HG03159 (cell line): ENCODE results near the gene ANKS1B.

Source experiments
- ATAC-seq: cut with Tn5 transposase; IDR thresholded peaks from one replicate; pipeline ENCODE4 v1.9.1; 2021; ENCODE audit warnings: mild to moderate bottlenecking, moderate library complexity; ENCODE audit not compliant: unreplicated experiment

ANKS1B gene

DNA sequence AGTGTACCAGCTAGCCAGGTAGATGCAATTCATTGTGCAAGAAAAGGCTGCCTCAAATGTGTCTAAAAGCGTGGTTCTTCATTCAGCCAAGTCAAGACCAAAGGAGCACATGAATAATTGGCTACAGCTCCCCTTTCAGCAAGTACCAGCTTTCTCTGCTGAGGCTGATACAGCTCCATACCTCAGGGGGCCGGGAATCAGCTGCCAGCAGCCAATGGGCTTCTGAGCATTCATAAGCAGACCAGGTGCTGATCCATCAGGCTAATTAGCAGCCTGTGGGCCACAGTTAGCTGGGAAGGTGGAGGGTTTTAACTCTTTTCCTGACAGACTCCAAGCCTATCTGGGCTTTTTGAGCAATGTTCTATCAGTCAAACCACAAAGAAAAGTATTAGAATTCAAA lies 1075.0 kb downstream of the ANKS1B start:
- no peak for ATAC-seq

GRCh38 chr12:98908866-98909265 lies 1075.9 kb downstream of the ANKS1B start:
- ATAC-seq, result no peak

DNA sequence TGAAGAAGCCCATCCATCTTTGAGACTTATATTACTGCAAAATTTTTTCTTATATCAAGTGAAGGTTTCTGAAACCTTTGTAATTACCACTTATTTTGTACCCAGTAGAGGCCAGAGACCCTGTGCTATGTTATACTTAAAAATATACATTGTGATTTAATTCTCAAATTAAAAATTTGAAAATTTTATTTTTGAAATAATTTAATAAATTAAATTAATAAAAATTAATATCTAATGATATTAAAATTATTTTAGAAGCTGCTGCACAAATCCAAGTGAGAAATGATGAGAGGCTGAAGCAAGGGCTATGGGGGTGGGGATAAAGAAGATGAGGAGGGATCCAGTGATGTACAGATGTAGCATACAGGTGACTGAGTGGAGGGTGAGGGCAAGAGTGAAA lies 1080.9 kb downstream of the ANKS1B start:
- ATAC-seq, result no peak

DNA sequence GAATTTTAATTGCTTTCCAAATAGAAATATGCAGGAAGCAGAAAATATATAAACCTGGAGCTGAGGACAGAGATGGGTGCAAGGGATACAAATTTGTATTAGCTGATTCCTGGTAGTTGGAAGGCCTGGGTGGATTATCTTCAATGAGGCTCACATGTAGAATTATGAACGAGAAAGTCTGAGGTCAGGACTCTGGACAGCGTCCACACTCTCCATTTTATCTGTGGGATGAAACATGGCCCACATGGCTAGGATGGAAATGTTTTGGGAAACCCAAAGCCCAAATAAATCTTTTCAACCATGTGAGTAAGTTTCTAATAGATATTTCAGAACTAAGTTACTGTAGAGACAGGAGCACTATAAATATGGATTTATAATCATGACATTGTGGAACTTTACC lies 1083.5 kb downstream of the ANKS1B start:
- ATAC-seq, result no peak

DNA sequence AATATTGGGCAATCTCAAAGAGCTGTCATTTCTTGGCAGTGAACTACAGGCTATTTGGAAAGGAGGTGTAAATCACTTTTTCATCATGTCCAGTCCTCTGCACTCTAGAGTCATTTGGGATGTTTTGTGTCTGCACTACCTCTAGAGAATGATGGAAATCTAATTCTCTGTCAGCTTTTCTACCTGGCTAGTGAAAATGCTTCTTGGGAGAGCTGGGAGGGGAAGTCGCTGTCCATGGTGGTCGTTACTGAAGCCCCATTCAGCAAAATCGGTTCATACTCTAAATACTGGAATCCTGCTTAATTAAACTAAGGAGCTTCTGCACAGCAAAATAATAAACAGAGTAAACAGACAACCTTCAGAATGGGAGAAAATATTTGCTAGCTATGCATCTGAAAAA lies 1087.8 kb downstream of the ANKS1B start:
- no peak for ATAC-seq

DNA sequence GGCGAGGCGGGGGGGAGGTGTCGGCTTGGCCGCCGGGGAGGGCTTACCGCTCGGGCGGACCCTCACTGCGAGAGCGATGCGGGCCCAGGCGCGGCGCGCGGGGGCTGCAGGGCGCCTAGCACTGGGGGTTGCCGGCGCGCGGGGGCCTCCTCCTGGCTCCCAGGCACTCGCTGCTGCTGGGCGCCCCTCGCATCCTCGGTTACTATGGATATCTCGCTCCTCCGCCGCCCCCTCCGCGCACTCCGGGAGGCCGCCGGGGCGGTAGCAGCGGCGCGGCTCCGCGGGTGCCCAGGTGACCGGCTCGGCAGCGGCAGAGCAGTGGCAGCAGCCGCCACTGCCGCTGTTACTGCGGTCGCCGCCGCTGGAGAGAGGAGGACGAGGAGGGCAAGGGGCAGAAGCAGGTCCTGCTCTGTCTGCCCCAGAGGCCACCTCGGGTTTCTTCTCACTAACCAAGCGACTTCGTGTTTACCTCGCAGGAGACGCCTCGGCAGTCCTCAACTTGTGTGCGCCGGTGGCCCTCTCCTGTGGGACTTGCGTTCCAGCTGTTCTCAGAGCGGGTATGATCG lies 1089.6 kb downstream of the ANKS1B start:
- ATAC-seq, result no peak

GRCh38 chr12:98894412-98895085 lies 1090.2 kb downstream of the ANKS1B start:
- ATAC-seq, result no peak

DNA sequence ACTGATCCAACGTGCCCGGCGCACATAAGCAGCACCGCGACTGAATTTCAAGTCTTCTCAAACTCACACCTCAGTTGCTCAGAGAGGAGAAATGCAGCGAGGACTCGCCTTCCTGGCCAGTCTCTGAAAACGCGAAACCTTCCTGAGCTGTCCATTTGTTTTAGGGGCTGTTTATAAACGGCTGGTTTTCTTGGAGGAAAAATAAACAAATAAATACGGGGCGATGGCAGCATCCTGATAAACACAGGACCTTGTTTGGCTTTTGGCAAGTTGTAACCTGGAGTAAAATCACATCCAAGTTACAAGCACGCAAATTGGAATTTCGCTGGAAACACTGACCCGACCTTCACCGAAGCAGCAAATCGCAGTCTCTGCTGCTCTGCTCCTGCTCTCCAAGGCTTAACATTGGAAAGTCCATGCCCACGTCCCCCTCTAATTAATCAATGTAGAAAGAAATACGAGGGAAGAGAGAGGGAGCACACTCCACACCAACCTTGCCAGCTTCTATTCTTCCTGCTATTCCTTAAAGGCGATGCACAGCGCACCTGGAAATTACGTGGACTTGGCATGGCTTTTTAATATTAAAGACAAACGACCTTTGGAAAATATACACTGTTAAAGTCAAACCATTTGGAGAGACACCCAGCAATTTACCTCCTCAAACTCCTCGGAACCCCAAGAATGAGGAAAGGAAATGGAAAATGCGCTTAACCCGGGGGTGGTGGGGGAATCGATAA lies 1090.9 kb downstream of the ANKS1B start:
- ATAC-seq, result no peak

- no peak for ATAC-seq
Measured at GRCh38 chr12:98893126-98893674, 1091.5 kb downstream of the ANKS1B start.

DNA sequence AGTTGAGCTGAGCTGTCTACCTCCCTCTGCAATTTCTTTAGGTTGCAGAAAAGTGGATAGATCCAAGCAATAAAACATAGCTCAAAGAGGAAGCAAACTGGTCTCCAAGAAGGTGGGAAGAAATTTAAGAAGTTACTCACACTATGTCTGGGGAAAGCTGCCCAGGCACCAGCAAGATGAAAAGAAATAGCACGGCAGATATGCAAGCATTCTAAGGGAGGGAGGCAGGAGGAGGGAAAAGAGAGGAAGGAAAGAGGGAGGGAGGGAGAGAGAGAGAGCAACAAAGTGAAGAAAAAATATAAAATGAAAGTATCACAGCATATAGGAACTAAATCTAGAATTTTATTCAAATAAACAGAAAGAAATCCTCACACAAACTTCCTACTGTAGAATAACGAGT lies 1099.0 kb downstream of the ANKS1B start:
- ATAC-seq, result no peak

- no peak for ATAC-seq
Measured at GRCh38 chr12:98883231-98883630, 1101.5 kb downstream of the ANKS1B start.

GRCh38 chr12:98882526-98882925 lies 1102.2 kb downstream of the ANKS1B start:
- ATAC-seq, result no peak

DNA sequence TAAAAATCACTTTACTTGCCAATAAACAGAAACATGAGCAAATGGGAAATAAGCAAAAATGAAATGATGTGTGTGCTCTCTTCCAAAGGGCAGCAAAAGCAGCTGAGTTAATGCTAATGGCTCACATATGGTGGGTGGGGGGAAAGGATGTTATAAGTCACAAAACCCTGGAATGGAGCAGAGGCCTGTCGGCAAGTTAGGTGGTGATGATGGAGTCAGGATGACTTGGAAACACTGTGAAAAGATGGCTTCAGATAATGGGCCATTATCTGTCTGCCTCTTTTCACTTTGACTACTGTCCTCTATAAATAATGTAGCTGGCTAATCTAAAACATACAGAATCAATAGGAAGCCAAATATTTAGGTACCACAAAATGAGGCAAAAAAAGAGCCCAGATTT lies 1111.0 kb downstream of the ANKS1B start:
- no peak for ATAC-seq

GRCh38 chr12:98870504-98870903 lies 1114.2 kb downstream of the ANKS1B start:
- no peak for ATAC-seq

DNA sequence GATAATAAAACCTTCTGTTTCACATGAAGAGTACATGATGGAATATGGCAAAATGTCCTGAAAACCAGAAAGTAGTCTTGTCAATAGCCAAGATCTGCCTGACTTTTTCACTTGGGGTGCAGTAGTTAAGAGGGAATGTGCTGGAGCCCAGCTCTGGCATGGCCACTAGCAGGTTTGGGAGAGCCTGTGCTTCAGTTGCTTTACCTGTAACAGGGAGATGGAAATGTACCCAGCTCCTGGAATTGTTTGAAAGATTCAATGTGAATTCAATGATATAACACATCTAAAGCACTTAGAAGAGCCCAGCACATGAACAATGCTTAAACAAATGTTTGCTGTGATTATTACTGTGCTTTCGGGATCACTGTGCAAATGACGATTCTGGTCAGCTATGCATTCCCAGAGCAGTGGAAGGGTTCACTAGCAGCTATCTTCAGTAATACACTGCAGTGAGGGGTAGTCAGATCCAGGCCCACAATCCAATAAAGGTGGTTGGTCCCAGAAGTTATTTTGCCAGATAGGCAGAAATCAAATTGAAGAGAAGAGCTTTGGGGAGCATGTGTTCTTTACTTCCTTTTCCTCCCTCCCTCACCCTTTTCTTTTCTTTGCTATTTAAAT lies 1114.7 kb downstream of the ANKS1B start:
- no peak for ATAC-seq

DNA sequence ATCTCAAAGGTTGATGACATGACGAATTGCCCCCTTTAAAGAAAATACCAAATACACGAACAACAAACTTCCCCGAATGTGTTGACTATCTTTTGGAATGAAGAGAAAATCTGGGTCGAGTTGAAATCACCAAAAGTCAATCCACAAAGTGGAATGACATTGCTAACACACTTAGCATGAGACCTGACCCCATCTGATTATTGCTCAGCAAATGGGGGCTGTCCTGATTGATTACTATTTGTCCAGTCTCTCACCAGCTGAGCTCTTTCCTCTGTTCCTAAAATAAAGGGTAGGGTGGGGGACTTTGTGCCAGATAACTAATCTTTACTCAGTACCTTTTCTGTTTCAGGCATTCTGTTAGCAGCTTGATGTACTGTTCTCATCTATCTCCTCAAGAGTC lies 1116.2 kb downstream of the ANKS1B start:
- ATAC-seq, result no peak

DNA sequence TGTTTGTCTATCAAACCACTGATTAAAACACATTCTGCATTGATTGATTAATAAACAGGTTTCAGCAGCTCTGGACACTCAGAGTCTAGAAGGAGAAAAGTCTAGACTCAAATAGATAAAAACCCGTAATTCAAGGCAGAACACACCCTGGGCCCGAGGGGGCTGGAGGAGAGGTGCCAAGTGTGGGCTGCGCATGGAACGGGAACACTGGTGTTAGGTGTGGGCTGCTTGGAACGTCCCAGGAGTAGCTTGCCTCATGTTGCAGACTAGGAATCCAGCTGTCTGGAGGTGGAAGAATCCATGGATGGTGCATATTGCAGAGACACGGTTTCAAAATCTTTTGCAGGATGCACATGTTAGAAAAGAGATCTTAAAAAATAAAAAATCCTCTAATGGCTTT lies 1116.7 kb downstream of the ANKS1B start:
- no peak for ATAC-seq

GRCh38 chr12:98864363-98864762 lies 1120.4 kb downstream of the ANKS1B start:
- no peak for ATAC-seq

DNA sequence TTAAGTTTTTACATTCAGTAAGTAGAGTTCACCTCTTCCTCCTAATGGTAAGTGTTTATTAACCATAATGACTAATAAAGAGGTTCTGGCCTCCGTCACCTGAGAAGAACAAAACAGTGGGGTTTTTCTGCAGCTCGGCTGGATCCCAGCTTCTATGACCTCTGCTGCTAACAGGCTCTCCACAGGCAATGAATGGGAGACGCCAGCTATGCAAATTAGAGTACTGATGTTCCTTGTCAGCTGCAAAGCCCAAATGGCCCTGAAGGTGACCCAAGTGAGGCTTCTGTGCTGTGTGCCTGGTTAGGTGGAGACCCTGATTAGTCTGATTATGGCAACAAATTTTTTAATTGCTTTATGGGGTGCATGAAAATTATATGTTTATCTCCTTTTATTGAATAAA lies 1121.6 kb downstream of the ANKS1B start:
- no peak for ATAC-seq

DNA sequence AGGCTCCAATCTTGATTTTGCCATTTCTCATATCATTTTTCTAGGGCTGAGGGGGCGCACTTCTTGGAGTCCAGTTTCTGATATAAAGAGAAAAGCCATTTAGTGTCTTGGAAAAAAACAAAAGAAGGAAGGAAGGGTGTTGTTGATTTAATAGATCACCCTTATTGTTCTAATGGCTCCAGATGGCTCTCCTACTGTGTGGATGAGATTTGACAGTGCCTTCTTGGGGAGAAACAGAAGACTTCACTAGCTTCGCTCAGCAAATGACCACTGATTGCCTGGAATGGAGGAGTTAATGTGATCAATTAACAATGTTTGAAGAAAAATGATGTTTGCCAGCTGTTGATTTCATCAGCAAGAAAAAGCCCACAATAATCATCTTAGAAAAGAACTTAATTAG lies 1123.5 kb downstream of the ANKS1B start:
- no peak for ATAC-seq

DNA sequence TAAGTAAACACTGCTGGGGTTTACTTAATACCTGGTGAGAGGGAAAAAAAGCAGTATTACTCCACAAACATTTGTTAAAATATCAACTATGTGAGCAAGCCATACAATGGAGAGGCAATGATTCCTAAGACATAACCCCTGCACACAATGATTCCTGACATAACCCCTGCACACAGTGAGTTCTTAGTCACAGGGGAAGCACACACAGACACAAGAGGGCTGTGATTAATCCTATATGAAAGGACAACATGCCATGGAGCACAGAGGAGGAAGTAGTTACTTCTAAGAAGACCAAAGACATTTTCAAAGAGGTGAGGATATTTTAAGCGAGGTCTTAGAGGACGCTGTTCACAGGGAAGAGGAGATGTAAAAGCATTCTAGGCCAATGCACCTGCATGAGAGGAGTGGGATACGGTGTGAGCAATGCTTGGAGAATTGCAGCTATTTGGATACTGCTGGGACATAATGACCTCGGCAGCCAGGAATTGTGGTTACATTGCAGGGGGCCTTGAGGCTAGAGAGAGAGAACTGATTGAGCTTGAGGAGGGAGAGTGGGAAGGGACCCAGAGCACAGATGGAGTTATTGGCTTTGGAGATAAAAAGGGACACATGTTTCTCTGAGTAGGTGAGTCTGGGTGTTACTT lies 1127.7 kb downstream of the ANKS1B start:
- no peak for ATAC-seq
